WTC11 (cell line): ENCODE measurements around the gene COL26A1.

ENCODE experiments used
- CBFB ChIP-seq: sonication (generic); formaldehyde crosslinking; IDR thresholded peaks from 2 replicates; pipeline ENCODE4 v1.8.1; 2022; ENCODE audit warnings: mild to moderate bottlenecking, low read depth, missing genetic modification reagents
- CTCF ChIP-seq: fragments of 200-600 bp; IDR thresholded peaks from 2 replicates; pipeline ENCODE4 v1.8.0; 2022; ENCODE audit warnings: antibody characterized with exemption
- FOXP1 ChIP-seq: sonication (generic); formaldehyde crosslinking; IDR thresholded peaks from 2 replicates; pipeline ENCODE4 v1.8.0; 2022; ENCODE audit warnings: missing genetic modification reagents, mild to moderate bottlenecking, moderate library complexity, borderline replicate concordance
- NFE2L1 ChIP-seq: sonication (generic); formaldehyde crosslinking; IDR thresholded peaks from 2 replicates; pipeline ENCODE4 v1.8.1; 2023; ENCODE audit warnings: missing genetic modification reagents
- RORB ChIP-seq: fragments of 250-450 bp; sonication (Bioruptor Pico); IDR thresholded peaks from 2 replicates; pipeline ENCODE4 v1.9.0; 2021; ENCODE audit warnings: mild to moderate bottlenecking
- SP1 ChIP-seq: sonication (generic); formaldehyde crosslinking; conservative IDR thresholded peaks from 2 replicates; pipeline ENCODE4 v1.8.1; 2022; ENCODE audit warnings: missing genetic modification reagents
- ZBTB43 ChIP-seq: sonication (generic); formaldehyde crosslinking; IDR thresholded peaks from 2 replicates; pipeline ENCODE4 v1.8.1; 2023; ENCODE audit warnings: mild to moderate bottlenecking, missing genetic modification reagents
- TF ChIP-seq, protein P1 (sequence below): sonication (generic); formaldehyde crosslinking; IDR thresholded peaks from 2 replicates; pipeline ENCODE4 v1.8.1; 2023; ENCODE audit warnings: mild to moderate bottlenecking, missing genetic modification reagents, borderline replicate concordance
- TF ChIP-seq, protein P2 (sequence below): sonication (generic); formaldehyde crosslinking; IDR thresholded peaks from 2 replicates; pipeline ENCODE4 v1.8.1; 2022; ENCODE audit warnings: missing genetic modification reagents, borderline replicate concordance
- TF ChIP-seq, protein P3 (sequence below): sonication (generic); formaldehyde crosslinking; IDR thresholded peaks from 2 replicates; pipeline ENCODE4 v1.8.0; 2022; ENCODE audit warnings: mild to moderate bottlenecking, missing genetic modification reagents
- TF ChIP-seq, protein P4 (sequence below): sonication (generic); formaldehyde crosslinking; IDR thresholded peaks from 2 replicates; pipeline ENCODE4 v1.8.1; 2023; ENCODE audit warnings: mild to moderate bottlenecking, missing genetic modification reagents, moderate library complexity
- TF ChIP-seq, protein P5 (sequence below): sonication (generic); formaldehyde crosslinking; IDR thresholded peaks from 2 replicates; pipeline ENCODE4 v1.8.1; 2022; ENCODE audit warnings: mild to moderate bottlenecking, missing genetic modification reagents, moderate library complexity, borderline replicate concordance

- TF ChIP-seq CTCF (no peak), CBFB (CRISPR knock-in tag) (no peak), RORB (CRISPR knock-in tag) (no peak), ZBTB43 (no peak), NFE2L1 (CRISPR knock-in tag) (no peak), SP1 (CRISPR knock-in tag) (no peak), FOXP1 (no peak)
- TF ChIP-seq, protein P1, sequence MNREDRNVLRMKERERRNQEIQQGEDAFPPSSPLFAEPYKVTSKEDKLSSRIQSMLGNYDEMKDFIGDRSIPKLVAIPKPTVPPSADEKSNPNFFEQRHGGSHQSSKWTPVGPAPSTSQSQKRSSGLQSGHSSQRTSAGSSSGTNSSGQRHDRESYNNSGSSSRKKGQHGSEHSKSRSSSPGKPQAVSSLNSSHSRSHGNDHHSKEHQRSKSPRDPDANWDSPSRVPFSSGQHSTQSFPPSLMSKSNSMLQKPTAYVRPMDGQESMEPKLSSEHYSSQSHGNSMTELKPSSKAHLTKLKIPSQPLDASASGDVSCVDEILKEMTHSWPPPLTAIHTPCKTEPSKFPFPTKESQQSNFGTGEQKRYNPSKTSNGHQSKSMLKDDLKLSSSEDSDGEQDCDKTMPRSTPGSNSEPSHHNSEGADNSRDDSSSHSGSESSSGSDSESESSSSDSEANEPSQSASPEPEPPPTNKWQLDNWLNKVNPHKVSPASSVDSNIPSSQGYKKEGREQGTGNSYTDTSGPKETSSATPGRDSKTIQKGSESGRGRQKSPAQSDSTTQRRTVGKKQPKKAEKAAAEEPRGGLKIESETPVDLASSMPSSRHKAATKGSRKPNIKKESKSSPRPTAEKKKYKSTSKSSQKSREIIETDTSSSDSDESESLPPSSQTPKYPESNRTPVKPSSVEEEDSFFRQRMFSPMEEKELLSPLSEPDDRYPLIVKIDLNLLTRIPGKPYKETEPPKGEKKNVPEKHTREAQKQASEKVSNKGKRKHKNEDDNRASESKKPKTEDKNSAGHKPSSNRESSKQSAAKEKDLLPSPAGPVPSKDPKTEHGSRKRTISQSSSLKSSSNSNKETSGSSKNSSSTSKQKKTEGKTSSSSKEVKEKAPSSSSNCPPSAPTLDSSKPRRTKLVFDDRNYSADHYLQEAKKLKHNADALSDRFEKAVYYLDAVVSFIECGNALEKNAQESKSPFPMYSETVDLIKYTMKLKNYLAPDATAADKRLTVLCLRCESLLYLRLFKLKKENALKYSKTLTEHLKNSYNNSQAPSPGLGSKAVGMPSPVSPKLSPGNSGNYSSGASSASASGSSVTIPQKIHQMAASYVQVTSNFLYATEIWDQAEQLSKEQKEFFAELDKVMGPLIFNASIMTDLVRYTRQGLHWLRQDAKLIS = no peak
- TF ChIP-seq, protein P2, sequence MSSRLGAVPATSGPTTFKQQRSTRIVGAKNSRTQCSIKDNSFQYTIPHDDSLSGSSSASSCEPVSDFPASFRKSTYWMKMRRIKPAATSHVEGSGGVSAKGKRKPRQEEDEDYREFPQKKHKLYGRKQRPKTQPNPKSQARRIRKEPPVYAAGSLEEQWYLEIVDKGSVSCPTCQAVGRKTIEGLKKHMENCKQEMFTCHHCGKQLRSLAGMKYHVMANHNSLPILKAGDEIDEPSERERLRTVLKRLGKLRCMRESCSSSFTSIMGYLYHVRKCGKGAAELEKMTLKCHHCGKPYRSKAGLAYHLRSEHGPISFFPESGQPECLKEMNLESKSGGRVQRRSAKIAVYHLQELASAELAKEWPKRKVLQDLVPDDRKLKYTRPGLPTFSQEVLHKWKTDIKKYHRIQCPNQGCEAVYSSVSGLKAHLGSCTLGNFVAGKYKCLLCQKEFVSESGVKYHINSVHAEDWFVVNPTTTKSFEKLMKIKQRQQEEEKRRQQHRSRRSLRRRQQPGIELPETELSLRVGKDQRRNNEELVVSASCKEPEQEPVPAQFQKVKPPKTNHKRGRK (CRISPR knock-in tag) = no peak
- TF ChIP-seq, protein P3, sequence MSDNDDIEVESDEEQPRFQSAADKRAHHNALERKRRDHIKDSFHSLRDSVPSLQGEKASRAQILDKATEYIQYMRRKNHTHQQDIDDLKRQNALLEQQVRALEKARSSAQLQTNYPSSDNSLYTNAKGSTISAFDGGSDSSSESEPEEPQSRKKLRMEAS (CRISPR knock-in tag) = no peak
- TF ChIP-seq, protein P4, sequence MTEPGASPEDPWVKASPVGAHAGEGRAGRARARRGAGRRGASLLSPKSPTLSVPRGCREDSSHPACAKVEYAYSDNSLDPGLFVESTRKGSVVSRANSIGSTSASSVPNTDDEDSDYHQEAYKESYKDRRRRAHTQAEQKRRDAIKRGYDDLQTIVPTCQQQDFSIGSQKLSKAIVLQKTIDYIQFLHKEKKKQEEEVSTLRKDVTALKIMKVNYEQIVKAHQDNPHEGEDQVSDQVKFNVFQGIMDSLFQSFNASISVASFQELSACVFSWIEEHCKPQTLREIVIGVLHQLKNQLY (CRISPR knock-in tag) = no peak
- TF ChIP-seq, protein P5, sequence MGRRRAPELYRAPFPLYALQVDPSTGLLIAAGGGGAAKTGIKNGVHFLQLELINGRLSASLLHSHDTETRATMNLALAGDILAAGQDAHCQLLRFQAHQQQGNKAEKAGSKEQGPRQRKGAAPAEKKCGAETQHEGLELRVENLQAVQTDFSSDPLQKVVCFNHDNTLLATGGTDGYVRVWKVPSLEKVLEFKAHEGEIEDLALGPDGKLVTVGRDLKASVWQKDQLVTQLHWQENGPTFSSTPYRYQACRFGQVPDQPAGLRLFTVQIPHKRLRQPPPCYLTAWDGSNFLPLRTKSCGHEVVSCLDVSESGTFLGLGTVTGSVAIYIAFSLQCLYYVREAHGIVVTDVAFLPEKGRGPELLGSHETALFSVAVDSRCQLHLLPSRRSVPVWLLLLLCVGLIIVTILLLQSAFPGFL (CRISPR knock-in tag) = no peak
These were observed 57.8 kb downstream of the COL26A1 start for GRCh38 chr7:101420436-101420835.
